ENCODE data around the gene SHISAL1. TPM values are rescaled to one million over a fixed set of nuclear protein-coding genes. Genes with fewer than 3 reads are reported as not detected.

Gene SHISAL1
- total and polyA plus RNA-seq, 10 of the 15 experiments (the other 5 are each of a cell fraction or from before 2014, with no cell fraction given) = not detected

DNA sequence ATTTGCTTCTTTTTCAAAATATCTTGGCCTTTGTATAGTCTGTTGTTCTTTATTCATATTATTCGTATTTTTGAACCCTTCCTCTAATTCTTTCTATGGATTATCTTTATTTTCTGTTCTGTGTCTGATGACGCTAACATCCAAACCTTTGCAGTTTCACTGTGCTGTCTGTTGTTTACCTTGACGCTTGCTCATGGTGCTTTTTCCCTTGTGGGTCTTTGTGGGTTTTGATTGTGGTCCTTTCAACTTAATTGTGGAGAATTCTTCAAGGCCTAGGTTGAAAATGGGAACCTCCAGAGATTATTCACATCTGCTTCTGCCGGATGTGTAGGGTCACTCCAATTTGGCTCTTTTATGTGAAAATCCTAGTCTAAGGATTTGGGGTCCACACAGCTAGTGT is 97.5 kb downstream of the SHISAL1 start (continued):
- TF ChIP-seq POLR2A (IDR thresholded peaks at IDR 0.05; ENCODE audit: low read depth, low read length) (no peak), TBL1XR1 (IDR thresholded peaks at IDR 0.05; ENCODE audit: low read depth, low read length) (no peak), MEF2B (IDR thresholded peaks at IDR 0.05; ENCODE audit: partially characterized antibody, poor library complexity, severe bottlenecking) (no peak), NRF1 (conservative IDR thresholded peaks at IDR 0.05; ENCODE audit: low read depth, low read length) (no peak), NR2C2 (IDR thresholded peaks at IDR 0.05; ENCODE audit: borderline replicate concordance, control insufficient read depth, insufficient read length, low read depth) (no peak), PAX8 (IDR thresholded peaks at IDR 0.05) (no peak), KDM1A (IDR thresholded peaks at IDR 0.05; ENCODE audit: borderline replicate concordance) (no peak), ZZZ3 (IDR thresholded peaks at IDR 0.05; ENCODE audit: control insufficient read depth, insufficient read length, low read depth) (no peak), KLF5 (IDR thresholded peaks at IDR 0.05; ENCODE audit: partially characterized antibody) (no peak)
- TF ChIP-seq, protein P1, sequence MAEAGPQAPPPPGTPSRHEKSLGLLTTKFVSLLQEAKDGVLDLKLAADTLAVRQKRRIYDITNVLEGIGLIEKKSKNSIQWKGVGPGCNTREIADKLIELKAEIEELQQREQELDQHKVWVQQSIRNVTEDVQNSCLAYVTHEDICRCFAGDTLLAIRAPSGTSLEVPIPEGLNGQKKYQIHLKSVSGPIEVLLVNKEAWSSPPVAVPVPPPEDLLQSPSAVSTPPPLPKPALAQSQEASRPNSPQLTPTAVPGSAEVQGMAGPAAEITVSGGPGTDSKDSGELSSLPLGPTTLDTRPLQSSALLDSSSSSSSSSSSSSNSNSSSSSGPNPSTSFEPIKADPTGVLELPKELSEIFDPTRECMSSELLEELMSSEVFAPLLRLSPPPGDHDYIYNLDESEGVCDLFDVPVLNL (IDR thresholded peaks at IDR 0.05; ENCODE audit: low read depth, low read length) = no peak
- TF ChIP-seq, protein P2, sequence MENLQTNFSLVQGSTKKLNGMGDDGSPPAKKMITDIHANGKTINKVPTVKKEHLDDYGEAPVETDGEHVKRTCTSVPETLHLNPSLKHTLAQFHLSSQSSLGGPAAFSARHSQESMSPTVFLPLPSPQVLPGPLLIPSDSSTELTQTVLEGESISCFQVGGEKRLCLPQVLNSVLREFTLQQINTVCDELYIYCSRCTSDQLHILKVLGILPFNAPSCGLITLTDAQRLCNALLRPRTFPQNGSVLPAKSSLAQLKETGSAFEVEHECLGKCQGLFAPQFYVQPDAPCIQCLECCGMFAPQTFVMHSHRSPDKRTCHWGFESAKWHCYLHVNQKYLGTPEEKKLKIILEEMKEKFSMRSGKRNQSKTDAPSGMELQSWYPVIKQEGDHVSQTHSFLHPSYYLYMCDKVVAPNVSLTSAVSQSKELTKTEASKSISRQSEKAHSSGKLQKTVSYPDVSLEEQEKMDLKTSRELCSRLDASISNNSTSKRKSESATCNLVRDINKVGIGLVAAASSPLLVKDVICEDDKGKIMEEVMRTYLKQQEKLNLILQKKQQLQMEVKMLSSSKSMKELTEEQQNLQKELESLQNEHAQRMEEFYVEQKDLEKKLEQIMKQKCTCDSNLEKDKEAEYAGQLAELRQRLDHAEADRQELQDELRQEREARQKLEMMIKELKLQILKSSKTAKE (IDR thresholded peaks at IDR 0.05; ENCODE audit: low read depth, poor library complexity, severe bottlenecking) = no peak
- TF ChIP-seq, protein P3, sequence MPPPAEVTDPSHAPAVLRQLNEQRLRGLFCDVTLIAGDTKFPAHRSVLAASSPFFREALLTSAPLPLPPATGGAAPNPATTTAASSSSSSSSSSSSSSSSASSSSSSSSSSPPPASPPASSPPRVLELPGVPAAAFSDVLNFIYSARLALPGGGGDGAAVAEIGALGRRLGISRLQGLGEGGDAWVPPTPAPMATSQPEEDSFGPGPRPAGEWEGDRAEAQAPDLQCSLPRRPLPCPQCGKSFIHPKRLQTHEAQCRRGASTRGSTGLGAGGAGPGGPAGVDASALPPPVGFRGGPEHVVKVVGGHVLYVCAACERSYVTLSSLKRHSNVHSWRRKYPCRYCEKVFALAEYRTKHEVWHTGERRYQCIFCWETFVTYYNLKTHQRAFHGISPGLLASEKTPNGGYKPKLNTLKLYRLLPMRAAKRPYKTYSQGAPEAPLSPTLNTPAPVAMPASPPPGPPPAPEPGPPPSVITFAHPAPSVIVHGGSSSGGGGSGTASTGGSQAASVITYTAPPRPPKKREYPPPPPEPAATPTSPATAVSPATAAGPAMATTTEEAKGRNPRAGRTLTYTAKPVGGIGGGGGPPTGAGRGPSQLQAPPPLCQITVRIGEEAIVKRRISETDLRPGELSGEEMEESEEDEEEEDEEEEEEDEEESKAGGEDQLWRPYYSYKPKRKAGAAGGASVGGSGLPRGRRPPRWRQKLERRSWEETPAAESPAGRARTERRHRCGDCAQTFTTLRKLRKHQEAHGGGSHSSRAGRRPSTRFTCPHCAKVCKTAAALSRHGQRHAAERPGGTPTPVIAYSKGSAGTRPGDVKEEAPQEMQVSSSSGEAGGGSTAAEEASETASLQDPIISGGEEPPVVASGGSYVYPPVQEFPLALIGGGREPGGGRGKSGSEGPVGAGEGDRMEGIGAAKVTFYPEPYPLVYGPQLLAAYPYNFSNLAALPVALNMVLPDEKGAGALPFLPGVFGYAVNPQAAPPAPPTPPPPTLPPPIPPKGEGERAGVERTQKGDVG (CRISPR knock-in tag; IDR thresholded peaks at IDR 0.05) = no peak

All from GM12878 (cell line).